Colon (tissue), 2 donors: ENCODE measurements around the gene ADAMTS7.
"Not testable (repeated sequence)": the region's sequence is repeated elsewhere in the genome, so short reads cannot be mapped to it uniquely, and the experiment has no call there.

ENCODE experiments used
- FAIRE-seq: peaks from 2 replicates; lab custom pipeline; 2012; peaks lifted over from hg19 to GRCh38; lab: Jason Lieb, UNC
- donor health status: control.
- donor health status: control.

Gene ADAMTS7

GRCh38 chr15:78726870-78727551 is 84.3 kb downstream of the ADAMTS7 start:
- no peak for FAIRE-seq

- not testable (repeated sequence) for FAIRE-seq
Observed at GRCh38 chr15:78719819-78720450, 91.3 kb downstream of the ADAMTS7 start.

GRCh38 chr15:78718837-78719236 is 92.4 kb downstream of the ADAMTS7 start:
- FAIRE-seq: no peak

GRCh38 chr15:78717956-78718656 is 93.2 kb downstream of the ADAMTS7 start:
- no peak for FAIRE-seq

GRCh38 chr15:78716651-78717050 is 94.6 kb downstream of the ADAMTS7 start:
- FAIRE-seq: no peak

GRCh38 chr15:78715930-78716329 is 95.3 kb downstream of the ADAMTS7 start:
- no peak for FAIRE-seq

- no peak for FAIRE-seq
Observed at GRCh38 chr15:78715434-78715833, 95.8 kb downstream of the ADAMTS7 start.

GRCh38 chr15:78714890-78715289 is 96.4 kb downstream of the ADAMTS7 start:
- no peak for FAIRE-seq

- no peak for FAIRE-seq
Observed at GRCh38 chr15:78712797-78713515, 98.3 kb downstream of the ADAMTS7 start.

GRCh38 chr15:78711638-78712037 is 99.6 kb downstream of the ADAMTS7 start:
- FAIRE-seq: no peak

- no peak for FAIRE-seq
Observed at GRCh38 chr15:78709263-78709882, 101.9 kb downstream of the ADAMTS7 start.
